Left lobe of liver (tissue), 2 donors: ENCODE data around the gene GPX4. TPM values are rescaled to one million over a fixed set of nuclear protein-coding genes. Genes with fewer than 3 reads are reported as not detected.
"Not testable (repeated sequence)": the region's sequence is repeated elsewhere in the genome, so short reads cannot be mapped to it uniquely, and the experiment has no call there.

Experiments
- ATAC-seq: fragments of 200-7000 bp; cut with Tn5 transposase; one replicate; pipeline ENCODE4 v1.9.1; 2020; ENCODE audit warnings: mild to moderate bottlenecking, moderate library complexity
- DNase-seq: peaks from one replicate; pipeline ENCODE4 v3.0.0-alpha.2; 2020; ENCODE audit warnings: low spot score
- total RNA-seq: library from RNA; stranded (reverse); gene quantifications from one replicate; pipeline ENCODE4 v1.2.1, GENCODE V29; 2021
- donor health status: DM: no; HTN: no; CAD: no; lungs with moderate emphysema.
- donor health status: DM: no; HTN: yes; CAD: no.

The GPX4 gene
- total RNA-seq, 1 donor from 2014 or later, result 247 TPM

DNA sequence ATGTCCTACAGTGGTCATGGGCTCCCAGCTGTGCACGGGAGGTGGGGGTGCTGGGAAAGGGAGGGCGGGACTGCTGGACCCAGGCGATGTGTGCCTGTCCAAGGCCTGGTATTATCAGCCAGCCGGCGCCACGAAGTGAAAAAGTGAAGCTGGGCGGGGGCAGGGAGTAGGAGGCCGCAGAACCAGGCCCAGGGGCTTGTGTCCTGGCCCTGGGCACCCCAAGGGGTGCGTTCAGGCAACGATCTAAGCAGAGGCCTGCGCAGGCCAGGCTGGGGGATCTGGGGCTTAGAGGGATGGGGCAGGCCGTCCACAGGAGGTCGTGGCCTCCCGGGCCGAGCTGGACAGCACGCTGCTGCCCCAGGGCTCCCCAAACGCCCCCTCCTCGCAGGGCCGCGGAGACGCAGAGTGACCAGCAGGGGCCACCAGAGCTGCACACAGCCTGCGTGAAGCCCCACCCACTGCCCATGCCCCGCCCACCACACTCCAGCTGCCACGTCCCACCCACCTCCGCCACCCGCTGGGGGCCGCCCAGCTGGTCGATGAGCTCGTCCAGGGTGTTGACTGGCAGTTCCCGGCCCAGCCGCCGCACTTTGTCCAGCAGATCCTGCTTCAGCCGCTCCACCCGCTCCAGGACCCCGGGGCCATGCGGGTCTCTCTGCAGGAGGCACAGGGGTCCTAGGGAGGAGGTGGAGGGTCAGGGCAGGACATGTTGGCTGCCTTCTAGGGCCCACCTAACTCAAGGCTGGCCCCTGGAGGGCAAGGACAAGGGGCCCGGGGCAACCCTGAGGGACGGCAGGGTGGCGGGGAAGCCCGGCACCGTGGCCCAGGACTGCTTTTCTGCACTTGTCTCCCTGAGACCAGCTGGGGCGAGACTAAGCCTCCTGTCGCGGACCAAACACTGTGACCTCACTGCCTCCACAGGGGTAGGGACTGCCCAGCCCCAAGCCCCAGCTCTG, 9.5 kb downstream of the GPX4 start:
- ATAC-seq (peak; percentile 92), DNase-seq (peak; percentile 97)

- DNase-seq (no peak), ATAC-seq (peak; percentile 45)
Measured at GRCh38 chr19:1113986-1114483, 10.2 kb downstream of the GPX4 start.

DNA sequence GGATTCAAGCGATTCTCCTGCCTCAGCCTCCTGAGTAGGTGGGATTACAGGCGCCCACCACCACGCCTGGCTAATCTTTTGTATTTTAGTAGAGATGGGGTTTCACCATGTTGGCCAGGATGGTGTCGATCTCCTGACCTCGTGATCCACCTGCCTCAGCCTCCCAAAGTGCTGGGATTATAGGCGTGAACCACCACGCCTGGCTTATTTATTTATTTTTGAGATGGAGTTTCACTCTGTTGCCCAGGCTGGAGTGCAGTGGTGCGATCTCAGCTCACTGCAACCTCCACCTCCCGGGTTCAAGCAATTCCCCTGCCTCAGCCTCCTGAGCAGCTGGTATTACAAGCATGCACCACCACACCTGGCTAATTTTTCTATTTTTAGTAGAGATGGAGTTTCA, 10.9 kb downstream of the GPX4 start:
- ATAC-seq, DNase-seq: not testable (repeated sequence)

GRCh38 chr19:1115646-1116420, 12.0 kb downstream of the GPX4 start:
- no peak for ATAC-seq
- no peak for DNase-seq

DNA sequence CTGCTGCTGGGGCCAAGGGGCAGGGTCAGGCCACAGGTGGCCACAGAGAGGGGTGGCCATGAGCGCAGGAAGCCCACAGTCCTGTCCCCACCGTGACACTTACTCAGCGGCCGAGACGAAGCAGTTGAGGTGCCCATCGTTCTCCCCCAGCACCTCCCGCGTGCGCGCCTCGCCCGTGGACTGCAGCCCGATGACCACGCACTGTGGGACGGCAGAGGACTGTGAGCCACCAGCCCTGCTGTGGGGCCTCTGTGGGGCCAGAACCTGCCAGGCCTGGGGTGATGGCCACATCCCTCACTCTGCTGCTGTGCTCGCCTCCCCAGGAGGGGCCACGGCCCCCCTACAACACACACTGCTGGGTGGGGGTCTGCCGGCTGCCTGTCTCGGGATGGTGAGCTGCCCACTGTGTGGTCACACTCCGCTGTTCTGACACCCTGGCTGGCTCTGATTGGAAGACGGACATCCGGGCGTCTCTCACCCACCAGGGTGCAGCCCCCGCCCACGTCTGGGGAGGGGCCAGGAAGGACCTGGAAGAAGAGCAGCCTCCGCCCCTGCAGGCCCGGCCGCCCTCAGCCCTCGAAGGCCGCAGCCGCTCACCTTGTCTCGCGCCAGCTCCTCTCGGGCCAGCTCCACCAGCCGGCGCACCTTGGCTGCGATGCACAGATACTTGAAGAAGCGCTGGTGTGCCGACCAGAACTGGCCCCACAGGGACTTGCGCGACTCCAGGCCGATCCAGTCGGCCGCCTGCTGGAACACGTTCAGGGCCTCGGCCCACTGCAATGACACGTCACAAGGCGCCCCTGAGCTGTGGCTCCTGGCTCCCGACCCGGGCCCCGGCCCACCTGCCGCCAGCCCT, 13.2 kb downstream of the GPX4 start:
- DNase-seq, result no peak

GRCh38 chr19:1117654-1118053, 13.9 kb downstream of the GPX4 start:
- DNase-seq (no peak), ATAC-seq (no peak)

More for the DNA sequence above, 13.2 kb downstream of the GPX4 start:
- ATAC-seq, result no peak

DNA sequence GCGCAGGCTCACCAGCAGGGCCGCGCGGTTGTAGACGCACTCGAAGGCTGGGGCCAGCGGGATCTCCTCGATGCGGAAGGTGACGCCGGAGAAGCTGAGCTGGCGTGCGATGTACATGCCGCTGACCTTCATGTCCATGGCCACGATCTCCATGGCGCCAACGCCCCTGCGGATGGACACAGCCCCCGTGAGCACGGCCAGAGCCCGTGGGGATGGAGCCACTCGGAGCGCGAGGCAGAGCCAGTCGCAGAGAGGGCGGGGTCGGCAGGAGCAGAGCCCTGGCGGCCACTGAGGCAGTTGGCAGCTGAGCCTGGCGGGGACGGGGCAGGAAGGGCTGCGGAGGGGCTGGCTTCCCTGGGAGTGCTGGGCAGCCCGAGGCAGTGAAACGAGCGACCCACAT, 15.2 kb downstream of the GPX4 start:
- no peak for ATAC-seq
- no peak for DNase-seq

- no peak for ATAC-seq
- no peak for DNase-seq
Measured at GRCh38 chr19:1119475-1120217, 15.9 kb downstream of the GPX4 start.

DNA sequence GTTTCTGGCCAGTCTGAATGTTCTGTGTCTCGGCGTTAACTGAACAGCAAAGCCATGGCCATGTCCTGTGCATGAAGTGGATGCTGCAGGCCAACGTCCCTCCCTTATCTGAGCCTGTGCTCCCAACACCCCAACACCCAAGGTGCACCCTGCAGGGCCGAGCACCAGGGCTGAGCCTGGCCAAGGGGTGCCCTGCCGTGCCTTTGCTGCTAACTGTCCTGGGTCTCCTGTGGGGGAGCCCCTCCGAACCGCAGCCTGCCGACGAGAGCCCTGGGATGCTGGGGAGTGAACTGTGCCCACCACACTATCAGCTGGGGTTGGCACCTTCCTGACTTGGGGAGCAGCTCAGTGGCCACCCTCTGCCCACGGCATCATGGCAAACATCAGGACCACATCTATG, 17.6 kb downstream of the GPX4 start:
- no peak for ATAC-seq
- DNase-seq, result no peak

GRCh38 chr19:1122021-1122971, 18.5 kb downstream of the GPX4 start:
- DNase-seq (no peak), ATAC-seq (no peak)

DNA sequence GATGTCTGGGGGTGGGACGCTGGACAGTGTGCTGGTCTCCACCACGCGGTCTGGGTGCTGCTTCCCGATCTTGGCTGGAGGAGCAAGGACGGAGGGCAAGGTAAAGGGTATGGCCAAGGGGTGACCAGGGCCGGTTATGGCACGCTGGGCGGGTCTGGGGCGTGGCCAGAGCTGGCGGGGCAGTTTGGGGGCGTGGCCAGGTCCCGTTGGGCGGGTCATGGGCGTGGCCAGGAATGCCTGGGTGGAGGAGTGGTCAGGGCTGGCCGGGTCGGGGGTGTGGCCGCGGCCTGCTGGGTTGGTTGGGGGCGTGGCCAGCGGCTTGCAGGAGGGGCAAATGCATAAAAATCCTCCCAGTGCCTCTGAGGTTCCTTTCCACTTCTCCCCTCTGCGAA, 19.2 kb downstream of the GPX4 start:
- no peak for DNase-seq
- ATAC-seq, result peak; percentile 70

GRCh38 chr19:1123381-1123780, 19.6 kb downstream of the GPX4 start:
- ATAC-seq (no peak), DNase-seq (no peak)

- DNase-seq (no peak), ATAC-seq (no peak)
Measured at GRCh38 chr19:1123885-1124677, 20.3 kb downstream of the GPX4 start.

DNA sequence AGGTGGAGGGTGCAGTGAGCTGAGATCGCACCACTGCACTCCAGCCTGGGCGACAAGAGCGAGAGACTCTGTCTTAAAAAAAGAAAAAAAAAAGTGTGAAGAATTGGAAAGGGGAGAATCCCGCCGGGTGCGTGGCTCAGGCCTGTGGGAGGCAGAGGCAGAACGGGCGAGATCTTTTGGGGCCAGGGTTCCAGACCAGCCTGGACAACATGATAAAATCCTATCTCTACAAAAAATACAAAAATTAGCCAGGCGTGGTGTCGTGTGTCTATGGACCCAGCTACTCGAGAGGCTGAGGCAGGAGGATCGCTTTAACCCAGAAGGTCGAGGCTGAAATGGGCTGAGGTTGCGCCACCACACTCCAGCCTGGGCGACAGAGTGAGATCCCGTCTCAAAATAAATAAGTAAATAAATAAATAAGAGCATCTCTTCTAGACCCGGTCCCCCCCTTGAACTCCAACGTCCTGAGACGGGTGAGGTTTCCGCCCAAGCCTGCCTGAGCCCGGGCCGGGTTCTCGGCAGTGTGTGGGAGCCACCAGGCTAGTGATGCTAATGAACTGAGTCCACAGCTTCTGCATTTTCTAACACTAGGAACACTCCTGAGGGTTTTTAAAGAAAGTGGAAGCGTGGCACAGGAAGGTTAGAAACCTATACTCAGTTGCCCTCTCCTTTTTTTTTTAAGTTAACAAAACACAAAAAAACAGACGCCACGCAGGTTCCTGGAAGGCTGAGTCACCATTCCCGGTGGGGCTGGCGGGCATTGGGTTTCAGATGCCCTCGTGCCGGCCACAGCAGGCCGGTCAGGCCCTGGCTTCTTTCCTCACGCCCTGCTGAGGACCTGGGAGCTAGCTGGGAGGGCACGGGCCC, 22.0 kb downstream of the GPX4 start:
- no peak for ATAC-seq
- no peak for DNase-seq

- DNase-seq (no peak), ATAC-seq (no peak)
Measured at GRCh38 chr19:1126984-1127760, 23.4 kb downstream of the GPX4 start.

DNA sequence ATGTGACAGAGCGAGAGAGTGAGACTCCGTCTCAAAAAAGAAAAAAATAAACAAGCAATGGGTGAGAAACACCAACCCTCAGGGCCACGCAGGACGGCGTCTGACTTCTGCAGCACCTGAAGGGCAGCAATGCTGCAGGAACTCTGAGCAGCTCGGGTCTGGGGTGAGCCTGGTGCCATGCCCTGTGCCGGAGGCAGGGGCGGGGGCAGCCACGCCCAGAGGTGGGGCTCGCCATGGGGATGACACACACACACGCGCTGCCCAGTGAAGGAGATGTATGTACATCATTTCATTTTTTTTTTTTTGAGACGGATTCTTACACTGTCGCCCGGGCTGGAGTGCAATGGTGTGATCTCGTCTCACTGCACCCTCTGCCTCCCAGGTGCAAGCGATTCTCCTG, 24.3 kb downstream of the GPX4 start:
- ATAC-seq (no peak), DNase-seq (no peak)
